Activated T-cell treated with anti-CD3 and anti-CD28 coated beads, Interleukin-2, amount 50 U/mL, for 1 hour (primary cell): ENCODE measurements around the gene KLRF2.
"Not testable (repeated sequence)": the region's sequence is repeated elsewhere in the genome, so short reads cannot be mapped to it uniquely, and the experiment has no call there.

Source experiments
- DNase-seq: peaks from one replicate; pipeline ENCODE4 v3.0.0-alpha.2; 2020

KLRF2 gene, protein sequence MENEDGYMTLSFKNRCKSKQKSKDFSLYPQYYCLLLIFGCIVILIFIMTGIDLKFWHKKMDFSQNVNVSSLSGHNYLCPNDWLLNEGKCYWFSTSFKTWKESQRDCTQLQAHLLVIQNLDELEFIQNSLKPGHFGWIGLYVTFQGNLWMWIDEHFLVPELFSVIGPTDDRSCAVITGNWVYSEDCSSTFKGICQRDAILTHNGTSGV

DNA sequence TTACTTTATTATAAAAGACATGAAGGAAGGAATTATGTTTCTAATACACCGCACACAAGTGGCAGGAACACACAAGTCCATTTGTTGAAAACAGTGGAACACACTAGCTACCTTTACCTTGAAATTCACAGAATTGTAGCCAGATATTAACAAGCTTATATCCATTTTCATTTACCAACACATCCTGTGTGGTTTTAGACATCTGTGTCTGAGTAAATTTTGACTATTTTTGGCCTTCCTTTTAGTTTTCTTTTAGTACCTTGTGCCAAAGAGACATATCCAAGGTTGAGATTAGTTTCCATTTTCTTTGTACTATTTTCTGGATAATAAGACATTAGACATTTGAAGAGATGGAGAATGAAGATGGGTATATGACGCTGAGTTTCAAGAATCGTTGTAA is at the start of gene KLRF2:
KLRF2 (plus strand) TSS at position 244 of the 400 bp plus-strand sequence; CDS start at position 351, 107 bp downstream.
- DNase-seq: no peak

DNA sequence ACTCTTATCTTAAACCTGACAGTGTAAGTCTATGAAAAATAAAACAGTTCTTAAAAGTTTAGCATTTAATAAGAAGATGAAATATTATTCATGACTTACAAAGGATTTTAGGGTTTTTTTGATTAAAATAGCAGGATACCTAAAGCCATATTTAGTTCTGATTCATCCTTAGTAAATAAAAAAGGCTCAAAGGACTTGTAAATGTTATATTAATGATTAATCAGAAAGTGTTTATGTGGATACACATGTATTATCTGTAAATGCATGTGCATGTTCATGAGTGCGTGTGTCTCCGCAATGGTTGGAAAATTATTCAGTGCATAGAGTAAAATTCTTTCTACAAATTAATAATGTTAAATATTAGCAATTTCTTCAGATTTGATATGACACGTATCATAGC is 49.6 kb upstream of the KLRF2 start:
- DNase-seq: no peak

DNA sequence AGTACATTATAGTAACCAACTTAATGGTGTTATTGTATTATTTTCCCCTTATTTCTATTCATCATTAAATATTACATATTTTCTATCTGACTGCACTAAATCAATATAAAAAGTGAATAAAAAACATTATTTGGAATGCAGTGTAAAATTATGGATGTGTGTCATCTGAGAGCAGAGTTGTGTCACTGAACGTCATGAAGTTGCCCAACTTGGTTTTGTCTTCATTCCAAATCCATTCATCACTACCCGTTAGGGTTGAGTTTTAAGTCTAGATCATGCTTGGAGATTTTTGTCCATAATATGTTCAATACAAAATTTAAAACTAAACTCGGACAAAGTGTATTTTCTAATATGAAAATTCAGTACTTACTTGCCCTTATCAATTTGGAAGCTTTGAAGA is 37.9 kb upstream of the KLRF2 start:
- no peak for DNase-seq

DNA sequence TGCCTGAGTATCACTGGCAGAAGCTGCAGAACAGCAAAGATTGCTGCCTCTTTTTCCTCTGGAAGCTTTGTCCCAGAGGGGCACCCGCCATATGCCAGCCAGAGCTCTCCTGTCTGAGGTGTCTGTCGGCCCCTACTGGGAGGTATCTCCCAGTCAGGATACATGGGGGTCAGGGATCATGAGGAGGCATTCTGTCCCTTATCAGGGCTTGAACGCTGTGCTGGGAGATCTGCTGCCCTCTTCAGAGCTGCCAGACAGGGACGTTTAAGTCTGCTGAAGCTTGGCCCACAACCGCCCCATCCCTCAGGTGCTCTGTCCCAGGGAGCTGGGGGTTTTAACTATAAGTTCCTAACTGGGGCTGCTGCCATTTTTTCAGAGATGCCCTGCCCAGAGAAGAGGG is 32.4 kb upstream of the KLRF2 start:
- no peak for DNase-seq

DNA sequence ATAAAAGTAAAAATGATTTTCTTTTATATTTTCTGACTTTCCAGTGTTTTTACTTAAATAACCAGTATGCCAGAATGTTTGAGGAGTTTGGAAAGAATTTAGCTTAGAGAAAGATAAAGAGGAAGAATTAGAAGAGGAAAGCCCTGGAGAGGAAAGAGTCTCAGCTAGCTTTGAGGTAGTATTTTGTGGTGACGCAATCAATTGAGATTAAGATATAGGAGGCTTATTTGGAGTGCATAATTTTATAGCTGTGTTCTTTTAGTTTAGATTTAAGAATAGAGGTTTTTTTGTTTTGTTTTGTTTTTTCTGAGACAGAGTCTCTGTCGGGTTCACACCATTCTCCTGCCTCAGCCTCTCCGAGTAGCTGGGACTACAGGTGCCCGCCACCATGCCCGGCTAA is 30.2 kb upstream of the KLRF2 start:
- no peak for DNase-seq

DNA sequence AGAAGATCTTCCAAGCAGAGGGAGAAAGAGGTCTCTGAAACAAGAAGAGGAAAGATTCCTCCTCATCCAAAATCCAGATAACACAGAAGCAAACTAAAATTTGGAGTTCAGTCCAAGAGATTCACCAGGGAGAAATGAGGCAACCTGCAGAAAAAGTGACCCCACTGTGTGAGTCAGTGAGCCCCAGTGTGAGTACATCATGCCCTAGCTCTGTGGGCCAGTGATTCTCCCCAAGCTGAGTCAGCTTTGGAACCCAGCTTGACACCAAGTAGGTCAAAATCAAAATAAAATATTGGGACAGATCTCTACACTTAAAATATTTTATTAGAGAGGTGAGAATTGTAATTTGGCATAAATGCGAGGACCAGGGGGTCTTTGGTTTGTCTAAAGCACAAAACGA is 29.4 kb upstream of the KLRF2 start:
- no peak for DNase-seq

DNA sequence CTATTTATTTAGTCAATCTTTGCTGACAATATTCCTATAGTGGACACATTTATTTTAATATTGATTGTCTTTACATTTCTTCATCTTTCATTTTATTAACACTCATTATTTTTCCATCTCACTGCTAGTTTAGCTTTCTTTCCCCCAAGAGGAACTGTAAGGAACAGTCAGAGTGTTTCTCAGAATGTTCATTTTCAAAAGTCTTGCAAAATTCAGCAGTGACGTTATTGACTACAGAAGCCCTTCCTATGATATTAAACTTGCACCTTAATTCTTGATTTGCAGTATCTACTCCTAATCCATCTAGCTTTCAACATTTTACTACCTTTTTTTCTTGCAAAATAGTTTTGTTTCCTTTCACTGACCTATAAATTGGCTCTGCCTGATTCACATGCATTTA is 25.1 kb upstream of the KLRF2 start:
- no peak for DNase-seq

DNA sequence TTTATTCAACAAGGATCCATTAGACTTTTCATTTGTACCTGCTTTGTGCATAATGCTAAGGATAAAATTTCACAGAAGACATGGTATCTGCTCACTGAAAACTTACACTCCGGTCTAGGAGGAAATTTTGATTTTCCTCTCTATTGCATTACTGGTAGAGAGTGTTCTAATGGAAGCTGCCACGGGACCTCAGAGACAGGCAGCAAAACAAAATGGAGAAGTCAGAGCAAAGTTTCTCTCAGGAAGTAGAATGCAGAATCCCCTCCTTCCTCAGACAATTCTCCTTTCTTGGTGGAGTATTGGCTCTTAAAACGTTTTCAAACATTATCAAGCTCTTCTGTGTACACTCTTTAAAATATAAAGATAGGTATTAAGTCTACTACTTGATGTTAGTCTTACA is 24.4 kb upstream of the KLRF2 start:
- no peak for DNase-seq

DNA sequence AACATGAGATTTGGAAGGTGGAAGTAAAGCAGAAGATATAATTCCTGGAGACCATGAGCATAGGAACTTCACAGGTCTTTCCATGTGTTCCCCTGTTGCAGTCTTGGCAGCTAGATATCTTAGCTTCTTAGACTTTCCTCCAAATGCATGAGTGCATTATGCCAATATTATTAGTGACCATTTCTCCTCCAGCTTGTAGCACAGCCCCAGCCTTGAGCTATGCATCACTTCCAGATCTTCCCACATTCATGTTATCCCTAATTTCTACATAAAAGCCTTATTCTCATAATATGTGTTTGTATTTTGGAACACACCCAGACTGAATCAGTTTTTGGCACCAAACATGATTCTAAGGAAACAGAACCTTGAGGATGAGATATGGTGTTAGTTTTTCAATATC is 23.2 kb upstream of the KLRF2 start:
- no peak for DNase-seq

DNA sequence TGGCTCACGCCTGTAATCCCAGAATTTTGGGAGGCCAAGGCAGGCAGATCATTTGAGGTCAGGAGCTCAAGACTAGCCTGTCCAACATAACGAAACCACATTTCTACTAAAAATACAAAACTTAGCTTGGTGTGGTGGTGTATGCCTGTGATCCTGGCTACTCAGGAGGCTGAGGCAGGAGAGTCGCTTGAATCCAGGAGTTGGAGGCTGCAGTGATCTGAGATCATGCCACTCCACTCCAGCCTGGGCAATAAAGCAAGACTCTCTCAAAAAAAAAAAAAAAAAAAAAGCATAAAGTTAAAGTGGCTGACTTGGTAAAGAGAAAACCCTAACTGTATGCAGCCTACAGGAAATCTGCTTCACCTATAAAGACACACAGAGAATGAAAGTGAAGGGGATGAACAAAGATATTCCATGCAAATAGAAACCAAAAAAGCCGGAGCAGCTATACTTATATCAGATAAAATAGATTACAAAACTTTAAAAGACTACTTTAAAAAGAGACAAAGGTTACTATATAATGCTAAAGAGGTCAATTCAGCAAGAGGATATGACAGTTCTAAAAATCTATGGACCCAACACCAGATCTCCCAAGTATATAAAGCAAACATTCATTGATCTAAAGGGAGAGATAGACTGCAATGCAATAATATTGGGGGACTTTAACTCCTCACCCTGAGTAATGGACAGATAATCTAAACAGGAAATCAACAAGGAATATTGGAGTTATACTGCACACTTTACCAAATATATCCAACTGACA is 16.2 kb upstream of the KLRF2 start:
- no peak for DNase-seq

DNA sequence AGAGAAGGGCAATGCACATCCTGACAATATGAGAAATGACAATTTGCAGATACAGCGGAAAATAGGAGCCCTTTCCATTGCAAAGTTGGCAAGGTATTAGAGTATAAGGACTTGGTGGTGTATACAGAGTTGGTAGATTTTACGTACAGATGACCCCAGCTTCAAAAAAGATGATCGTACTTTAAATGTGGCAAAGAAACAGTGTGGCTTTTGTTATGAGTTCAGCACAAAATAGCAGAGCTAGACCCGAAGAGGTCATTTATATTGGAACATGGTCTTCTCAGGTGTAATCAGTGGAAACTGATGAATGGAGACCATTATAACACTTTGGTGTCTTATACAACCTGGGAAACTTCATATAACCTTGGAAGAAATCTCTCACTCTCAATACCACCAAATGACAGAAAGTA is 14.4 kb upstream of the KLRF2 start:
- no peak for DNase-seq

DNA sequence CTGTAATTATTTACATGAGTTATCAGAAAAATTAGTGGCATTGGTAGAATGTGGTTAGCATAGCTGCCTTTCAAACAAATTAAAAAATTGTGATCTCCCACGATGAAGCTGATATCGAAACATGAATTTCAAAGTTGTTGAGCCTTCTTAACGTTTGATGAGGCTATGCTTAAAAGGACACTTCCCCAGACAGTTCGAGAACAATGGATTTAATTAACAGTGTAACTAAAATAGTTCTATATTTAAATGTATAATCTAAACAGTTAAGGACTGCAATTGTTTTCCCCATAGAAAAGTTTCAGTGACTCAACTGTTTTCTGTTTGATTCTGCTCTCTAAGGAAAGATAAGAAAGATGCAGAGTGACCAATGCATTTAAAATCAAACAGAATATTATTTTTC is 13.8 kb upstream of the KLRF2 start:
- DNase-seq: no peak

DNA sequence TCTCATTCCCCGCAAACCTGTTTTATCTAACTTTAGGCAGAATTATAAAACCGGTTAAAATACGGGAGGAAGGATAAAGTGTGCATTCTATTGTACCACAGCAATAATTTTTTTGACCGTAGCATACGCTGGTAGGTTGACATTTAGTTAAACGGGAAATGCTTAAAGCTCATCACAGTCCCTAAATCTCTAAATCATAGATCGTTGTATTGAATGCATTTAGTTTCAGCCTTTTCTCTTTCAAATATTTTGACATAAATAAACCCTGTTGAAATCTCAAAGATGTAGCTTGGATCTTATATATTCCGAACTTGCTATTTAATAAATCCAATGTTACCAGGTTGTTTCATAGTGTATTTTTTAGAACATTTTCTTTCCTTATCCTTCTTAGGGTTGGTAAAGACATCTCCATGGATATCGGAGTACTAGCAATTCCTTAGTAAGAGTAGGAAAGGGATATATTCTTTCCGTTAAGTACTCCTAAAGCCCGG is 12.9 kb upstream of the KLRF2 start:
- DNase-seq: no peak

DNA sequence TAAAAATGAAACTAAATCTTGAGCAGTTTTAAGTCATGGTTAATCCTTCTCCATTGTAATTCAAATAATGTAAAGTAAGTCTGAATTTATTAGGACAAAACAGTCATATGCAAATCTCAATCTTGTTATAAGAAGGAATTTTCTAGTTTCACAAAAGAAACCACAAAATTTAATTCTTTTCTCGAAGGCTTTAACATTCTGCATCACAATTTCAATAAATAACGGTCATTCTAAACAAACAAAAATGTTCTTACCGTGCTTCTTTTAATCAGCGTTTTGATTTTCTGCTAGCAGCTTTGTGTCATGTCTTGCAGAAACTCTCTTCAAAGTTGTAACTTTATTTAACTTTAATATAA is 12.4 kb upstream of the KLRF2 start:
- DNase-seq: no peak

DNA sequence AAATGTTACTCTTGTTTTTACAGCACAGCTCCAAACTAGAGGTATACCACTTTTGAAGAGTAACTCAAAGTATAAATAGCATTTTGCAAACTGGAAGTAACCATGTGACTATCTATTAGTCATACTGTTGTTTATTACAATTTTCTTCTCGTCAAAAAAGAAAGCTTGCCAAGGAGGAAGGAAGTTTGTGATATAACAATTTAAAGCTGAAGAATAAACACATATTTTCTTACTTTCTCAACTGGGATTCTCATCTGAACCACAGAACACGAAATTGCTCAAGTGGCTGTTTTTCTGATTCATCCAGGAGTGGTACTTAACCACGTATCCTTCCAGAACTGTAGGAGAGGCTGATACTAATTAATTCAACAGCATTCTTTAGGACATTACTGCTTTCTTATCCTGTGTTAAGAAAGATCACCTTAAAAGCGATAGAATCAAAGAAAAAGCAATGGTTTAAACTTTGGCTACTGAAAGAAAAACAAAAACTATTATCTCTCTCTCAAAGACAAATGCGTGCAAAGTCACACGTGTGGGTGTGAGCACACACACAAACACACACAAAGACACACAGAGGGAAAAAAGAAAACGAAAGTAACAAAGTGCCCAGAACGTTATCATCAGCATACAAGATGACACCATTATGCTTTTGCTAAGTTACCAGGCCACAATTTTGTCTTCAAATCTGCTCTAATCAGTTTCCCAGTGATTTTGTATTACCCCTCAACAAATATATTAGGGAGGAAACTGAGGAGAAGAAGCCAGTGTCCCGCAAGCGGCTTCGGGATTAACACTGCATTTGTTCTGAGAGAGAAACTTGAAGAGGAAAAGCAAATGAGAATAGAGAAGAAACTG is 11.8 kb upstream of the KLRF2 start, which contains the start of gene CLEC2B:
CLEC2B (minus strand) TSS at position 48 of the 855 bp plus-strand sequence.
- no peak for DNase-seq

DNA sequence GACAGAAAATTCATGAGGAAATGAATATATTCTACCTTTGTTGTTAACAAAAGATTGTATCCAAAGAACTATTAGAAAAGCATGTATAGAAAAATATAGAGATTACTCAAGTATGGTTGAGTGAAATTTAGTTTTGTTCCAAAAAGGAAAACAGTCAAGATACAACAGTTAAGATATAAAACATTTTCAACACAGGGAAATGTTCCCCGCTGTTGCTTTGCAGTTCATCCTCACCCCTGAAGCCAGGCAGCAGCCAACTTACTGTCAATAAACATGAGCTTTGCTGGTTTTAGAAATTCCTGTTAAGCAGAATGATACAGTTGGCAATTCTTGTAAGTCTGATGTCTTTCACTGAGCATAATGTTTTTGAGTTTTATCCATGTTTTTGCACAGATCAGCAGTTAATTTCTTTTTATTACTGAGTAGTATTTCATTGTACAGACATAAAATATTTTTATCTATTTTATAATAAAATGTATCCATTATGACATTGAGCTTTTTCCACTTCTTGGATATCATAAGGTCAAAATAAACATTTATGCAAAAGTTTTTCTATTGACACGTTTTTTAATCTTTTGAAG is 10.9 kb upstream of the KLRF2 start:
- no peak for DNase-seq

DNA sequence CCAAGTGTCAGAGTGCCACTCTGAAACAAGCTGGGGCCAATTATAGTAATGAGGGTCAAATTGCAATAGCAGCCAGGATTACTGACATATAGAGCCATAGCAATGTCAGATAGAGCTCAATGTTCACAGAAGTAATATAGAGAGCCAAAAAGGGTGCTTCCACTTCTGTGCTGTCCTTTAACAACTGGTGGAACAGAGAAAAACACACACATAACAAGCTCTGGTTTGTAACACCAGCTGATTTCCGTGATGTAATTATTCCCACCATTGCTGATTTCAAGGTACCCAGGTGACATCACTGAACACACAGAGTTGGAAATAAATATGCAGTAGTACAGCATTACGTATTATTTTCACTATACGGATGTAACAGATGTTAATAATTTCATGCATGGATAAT is 9.1 kb upstream of the KLRF2 start:
- DNase-seq: no peak

DNA sequence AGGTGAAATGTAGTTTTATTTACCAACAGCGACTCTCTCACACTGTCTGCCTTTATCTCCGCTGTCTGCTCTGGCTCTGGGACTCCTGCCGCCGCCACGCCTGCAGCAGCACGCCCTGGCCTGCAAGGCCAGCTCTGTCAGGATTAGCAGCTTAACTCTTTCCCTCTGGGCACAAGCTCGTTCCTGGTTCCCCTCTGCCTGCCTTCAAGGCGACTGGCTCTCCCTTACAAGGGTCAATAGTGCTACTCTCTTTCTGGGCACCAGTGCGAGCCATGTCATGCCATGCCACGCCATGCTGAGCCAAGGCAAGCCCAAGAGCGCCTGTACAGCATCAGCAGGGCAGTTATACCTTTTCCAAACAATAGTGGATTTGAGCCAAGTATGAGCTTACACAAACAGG is 8.5 kb upstream of the KLRF2 start:
- DNase-seq: no peak

DNA sequence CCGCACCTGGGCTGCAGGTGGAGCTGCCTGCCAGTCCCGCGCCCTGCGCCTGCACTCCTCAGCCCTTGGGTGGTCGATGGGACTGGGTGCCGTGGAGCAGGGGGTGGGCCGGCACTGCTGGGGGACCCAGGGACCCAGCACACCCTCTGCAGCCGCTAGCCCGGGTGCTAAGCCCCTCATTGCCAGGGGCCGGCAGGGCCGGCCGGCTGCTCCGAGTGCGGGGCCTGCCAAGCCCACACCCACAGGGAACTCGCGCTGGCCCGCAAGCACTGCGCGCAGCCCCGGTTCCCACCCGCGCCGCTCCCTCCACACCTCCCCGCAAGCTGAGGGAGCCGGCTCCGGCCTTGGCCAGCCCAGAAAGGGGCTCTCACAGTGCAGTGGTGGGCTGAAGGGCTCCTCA is 5.2 kb upstream of the KLRF2 start:
- DNase-seq: not testable (repeated sequence)

DNA sequence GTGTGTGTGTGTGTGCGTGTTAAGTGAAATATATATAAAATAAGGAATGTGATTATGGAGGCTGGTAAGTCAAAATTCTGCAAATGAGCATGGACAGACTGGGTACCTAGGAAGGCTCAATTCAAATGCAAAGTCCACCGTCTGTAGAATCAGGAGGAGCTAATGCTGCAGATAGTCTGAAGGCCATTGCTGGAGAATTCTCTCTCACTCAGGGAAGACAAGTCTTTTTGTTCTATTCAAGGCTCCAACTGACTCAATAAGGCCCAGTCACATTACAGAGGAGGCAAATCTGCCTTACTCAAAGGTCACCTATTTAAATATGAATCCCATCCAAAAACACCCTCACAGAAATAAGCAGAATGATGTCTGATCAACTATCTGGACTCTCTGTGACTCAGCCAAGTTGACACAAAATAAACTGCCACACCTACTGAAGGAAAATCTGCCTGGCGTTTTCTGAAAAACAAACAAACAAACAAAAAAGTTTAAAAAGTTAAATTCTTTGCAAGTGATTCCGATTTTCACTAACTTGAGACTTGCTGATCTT is 684 bp upstream of the KLRF2 start:
- no peak for DNase-seq

DNA sequence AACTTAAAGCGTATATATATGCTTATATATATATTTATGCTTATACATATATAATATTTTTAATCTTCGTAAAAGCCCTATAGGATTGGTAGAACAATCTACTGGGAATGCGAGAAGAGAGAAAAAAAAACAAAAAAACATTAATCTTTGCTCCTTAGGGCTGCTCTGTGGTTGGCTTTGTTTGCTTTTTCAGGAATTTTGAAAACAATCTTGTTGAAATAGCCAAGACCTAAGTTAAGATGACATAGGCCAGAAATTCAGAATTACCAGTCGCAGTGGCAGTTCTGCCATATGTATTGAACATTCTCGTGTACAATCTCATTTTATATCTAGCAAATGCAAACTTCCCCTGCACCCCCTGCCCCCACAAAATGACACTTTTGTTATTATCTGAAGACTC is 699 bp downstream of the KLRF2 start:
- DNase-seq: no peak

DNA sequence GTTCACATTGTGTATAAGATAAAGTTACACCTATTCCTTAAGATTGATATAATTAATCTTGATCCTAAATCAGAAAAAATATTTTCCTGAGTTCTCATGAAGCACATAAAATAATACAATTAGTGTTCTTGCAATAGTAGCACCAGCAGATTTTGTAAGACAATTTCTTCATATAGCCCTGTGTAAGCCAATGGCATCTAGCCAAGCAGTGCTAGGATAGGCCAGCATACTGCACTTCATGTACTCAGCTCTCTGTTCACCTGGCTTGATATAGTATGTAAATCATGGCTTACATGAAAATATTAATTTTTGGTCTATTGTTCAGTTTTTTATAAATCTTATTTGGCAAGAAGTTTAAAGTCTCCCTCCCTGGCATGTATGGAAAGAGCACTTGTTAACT is 1.9 kb downstream of the KLRF2 start:
- DNase-seq: no peak

DNA sequence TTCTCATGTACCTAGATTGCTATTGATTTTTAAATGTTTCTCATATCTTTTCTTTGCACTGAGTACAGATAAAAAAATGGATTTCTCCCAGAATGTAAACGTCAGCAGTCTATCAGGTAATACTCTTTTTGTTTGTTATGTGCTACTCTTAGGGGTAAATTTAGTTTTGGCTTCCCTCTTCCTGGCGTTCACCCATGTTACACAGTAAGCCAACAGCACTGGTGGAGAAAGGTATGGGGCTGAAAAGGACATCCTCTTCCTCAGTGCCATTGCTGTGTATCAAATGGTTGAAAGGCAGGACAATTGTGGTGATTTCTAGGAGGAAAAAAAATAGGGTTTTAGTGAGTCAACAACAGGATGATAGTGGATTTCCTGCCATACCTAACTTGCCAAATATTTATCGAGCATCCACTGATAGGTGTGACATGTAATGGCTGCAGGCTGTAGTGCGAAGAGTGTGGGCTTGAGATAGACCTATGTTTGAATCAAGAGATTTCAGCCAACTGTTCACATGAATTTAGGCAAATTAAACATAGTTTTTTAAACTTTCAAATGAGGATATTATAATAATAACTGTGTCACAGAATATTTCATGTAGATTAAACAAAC is 7.5 kb downstream of the KLRF2 start:
- DNase-seq: no peak
